Activated CD8-positive, alpha-beta memory T cell treated with anti-CD3 and anti-CD28 coated beads, Interleukin-2, amount 50 U/mL, for 1 hour (primary cell): Measurements from ENCODE around the gene UBE2QL1.

Experiments used
- DNase-seq: peaks from one replicate; pipeline ENCODE4 v3.0.0-alpha.2; 2020; ENCODE audit errors: extremely low read depth

UBE2QL1 gene

DNA sequence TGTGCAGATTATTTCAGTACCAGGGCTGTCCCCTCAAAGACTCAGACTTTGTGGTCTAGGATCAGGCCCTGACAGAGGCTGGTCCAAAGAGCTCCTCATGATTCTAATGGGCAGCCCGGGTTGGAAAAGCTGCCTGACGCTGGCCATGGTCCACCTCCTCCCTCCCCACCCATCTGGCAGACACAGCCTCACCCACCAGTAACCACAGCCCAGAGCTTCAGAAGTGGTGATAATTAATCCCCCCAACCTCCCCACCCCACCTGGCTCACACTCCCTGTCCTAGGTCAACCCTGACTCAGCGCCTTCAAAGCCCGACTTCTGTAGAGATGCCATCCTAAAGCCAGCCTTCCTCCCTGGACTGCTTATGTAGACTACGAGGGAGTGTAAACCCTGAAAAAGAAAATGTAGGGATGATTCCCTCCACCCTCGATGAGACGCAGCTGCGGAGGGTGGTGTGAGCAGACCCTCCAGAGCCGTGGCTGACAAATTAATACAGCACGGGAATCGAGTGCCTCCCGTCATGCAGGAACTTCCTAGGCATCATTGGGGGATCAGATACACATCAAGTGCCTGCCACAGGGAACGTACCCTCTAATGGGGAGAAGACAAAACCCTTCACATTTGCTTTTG lies 7.0 kb downstream of the UBE2QL1 start:
- no peak for DNase-seq

- no peak for DNase-seq
These were observed 8.2 kb downstream of the UBE2QL1 start for GRCh38 chr5:6456766-6457370.

- DNase-seq: no peak
These were observed 8.9 kb downstream of the UBE2QL1 start for GRCh38 chr5:6457592-6457991.

GRCh38 chr5:6458833-6459232 lies 10.2 kb downstream of the UBE2QL1 start:
- no peak for DNase-seq

- DNase-seq: no peak
These were observed 11.2 kb downstream of the UBE2QL1 start for GRCh38 chr5:6459896-6460295.

DNA sequence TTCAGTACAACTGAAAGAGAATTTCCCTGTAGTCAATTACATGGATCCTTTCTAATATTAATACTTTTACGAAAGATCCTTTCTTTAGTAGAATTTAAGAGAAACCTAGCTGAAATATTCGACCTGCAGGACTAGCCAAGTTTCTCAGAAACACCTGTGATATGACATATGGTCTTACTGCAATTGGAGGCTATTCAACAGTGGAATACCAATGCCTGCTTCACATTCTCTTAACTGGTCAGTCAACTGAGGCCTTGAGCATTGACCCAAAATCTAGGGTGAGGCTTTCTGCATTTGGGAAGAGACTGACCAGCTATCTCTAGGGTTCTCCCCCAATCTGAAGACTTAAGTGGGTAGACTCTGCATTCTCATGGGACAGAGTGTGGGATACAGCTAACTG lies 12.3 kb downstream of the UBE2QL1 start:
- DNase-seq: no peak

DNA sequence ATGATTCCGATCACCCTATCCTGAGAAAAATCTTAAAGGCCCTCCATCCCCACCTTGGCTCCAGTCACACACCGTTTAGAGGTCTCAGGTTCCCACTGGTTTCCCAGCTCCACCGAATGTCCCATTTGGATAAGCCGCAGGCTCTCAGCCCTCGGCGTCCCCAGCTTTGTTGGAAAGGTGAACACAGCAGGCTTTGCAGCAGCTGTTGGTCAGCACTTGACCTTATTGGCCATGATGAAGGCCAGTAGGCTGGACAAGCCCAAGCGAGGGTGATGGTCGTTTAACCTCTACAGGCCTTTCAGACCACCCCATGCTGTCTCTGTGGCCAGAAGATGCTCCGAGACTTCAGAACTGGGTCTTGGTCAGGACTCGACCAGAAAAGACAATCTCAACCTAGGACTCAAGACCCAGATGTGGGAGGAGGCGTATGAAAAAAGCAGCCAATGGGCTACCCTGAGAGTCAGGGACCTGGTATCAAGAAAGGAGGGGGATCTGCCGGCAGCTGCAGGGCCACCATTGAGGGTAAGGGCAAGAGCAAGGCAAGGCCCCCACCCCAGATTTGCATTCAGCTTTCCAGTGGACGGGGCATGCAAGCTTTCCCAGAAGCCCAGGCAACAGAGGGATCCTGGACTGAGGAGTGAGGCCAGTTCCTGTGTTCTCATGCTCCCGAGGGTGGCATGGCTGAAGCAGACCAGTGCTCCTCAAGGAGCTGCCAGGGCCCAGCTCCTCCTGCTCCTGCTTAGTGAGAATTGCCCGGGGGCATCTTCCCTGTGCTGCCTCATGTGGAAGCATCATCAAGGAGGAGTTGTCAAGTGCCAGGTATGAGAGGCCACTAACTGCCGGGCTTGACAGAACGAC lies 13.4 kb downstream of the UBE2QL1 start:
- no peak for DNase-seq

DNA sequence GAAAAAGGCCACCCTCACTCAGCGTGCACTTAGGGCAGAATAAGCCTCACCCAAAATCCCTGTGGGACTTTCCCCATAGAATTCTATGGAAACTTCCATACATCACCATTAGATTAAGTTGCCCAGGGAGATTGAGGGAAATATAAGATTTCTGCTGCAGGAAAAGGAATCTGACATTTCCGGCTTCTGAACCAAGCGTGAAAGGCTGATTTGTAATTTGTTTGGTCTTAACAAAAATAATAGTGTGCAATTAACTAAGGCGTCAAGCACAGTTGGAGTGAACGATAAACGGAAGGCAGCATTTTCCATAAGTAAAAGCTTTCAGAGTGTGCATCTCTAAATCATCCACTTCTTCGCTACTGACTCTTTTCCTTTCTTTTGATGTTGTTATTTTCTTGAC lies 14.0 kb downstream of the UBE2QL1 start:
- no peak for DNase-seq

DNA sequence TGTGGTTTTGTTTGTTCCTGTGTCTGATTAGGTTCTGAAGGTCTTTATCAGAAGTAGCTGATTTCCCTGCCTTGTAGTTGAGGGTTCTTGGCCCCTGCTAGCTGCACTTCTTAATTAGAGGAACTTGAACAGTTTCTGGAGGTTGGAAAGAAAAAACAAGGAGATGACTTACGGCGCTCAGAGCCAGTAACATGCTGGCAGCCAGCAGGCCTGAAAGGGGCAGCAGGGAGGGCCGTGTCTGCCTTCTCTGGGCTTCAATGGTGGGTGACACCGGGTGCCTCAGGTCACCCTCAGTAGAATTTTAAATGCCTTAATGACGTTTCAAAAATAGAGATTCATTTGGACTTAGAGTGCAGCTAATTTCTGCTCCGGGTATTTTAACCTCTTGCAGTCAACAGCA lies 15.8 kb downstream of the UBE2QL1 start:
- DNase-seq: no peak

DNA sequence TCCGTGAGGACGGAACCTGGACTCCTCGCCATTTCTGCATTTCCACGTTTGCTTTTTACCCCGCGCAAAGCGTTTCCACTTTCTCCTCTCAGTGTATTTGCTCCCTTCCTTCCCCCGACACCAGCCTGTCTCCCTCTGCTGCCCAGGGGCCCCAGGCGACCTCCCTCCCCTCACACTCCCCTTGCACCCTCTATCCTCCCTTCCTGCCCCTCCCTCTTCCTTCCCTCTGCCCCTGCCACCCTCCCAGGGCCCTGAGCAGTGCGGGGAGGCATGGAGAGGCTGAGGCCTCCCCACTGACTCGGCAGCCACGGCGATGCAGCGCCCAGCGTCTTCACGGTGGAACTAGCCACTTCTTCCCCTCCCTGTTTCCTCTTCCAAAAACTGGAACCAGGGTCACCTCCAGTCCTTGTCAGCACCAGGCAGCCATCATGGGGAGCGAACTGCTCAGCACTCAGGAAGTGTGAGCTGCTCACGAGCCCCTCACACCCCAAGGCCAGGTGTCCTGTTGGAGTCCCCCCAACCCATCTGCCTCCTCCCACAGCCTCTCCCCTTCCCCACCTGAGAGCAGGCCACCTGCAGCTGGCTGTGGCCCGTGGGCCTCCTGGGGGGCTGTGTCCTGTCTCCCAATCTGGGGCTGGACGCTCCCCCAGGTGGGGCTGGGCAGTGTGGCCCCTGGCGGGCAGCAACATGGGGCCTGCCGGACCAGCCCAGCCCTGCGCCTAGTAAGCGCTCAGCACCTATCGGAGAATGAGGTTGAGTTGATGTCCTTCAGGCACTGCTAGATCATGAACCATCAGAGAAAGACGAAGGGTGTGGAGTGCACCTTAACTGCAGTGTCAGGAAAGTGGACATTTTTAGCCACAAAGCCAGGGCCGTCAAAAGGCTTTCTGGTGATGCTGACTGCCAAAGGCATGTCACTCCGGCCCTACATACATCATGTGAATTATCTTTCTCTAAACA lies 17.5 kb downstream of the UBE2QL1 start:
- no peak for DNase-seq

DNA sequence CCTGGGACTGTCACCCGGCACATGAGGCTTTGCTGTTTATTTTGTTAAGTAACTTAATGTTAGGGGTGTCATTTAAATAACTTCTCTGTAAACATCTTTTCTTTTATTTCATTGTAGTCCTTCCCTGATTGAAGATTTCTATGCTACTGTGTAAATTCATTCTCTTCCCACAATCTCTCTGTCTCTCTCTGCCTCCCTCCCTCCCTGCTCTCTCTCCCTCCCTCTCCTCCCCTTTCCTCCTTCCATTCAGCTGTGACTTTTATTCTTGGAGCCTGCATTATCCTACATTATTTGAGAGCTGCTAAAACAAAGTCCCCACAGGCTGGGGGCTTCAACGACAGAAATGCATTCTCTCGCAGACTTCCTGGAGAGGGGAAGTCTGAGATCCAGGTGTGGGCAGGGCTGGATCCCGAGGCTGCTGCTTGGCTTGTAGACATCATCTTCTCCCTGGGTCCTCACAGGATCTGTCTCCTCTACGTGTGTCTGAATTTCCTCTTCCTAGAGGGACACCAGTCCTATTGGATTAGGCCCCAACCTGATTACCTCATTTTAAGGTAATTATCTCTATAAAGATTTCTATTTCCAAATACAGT lies 18.4 kb downstream of the UBE2QL1 start:
- DNase-seq: no peak

DNA sequence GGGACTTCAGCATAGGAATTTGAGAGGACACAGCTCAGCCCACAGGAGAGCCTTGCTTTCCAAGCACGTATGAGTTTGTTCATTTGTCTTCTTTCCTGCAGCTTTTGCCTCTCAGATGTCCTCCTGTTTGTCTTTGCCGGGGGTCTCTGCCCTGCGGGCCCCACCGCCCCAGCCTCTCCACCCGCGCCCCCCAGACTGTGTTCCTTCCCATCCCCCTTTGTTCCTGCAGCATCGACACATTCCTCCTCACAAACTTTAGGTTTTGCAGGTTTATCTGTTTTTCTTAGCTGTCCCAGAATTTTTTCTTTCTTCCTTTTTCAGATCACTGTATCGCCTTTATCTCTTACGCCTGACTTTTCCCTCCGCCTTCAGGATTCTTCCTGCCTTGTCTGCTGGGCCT lies 18.9 kb downstream of the UBE2QL1 start:
- no peak for DNase-seq

GRCh38 chr5:6468104-6468503 lies 19.4 kb downstream of the UBE2QL1 start:
- DNase-seq: no peak

DNA sequence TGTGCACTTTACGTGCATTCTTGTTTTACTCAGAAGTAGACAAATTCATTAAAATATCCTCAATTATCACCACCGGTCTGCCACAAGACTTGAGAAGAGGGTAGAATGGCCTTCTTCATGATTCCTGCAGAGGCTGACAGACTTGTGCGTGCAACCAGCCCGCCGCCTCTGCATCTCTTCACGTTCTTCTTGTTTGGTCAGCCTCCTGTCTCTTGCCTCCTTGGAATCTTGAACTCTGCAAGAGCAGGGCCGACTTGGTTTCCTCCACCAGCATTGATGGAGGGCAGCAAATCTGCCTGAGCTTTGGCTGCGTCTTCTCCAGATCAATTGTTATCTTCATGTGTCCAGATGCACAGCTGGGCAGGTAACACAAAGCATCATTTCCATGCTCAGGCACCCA lies 20.2 kb downstream of the UBE2QL1 start:
- DNase-seq: no peak

- DNase-seq: no peak
These were observed 21.2 kb downstream of the UBE2QL1 start for GRCh38 chr5:6469836-6470235.

- no peak for DNase-seq
These were observed 22.0 kb downstream of the UBE2QL1 start for GRCh38 chr5:6470672-6471071.

DNA sequence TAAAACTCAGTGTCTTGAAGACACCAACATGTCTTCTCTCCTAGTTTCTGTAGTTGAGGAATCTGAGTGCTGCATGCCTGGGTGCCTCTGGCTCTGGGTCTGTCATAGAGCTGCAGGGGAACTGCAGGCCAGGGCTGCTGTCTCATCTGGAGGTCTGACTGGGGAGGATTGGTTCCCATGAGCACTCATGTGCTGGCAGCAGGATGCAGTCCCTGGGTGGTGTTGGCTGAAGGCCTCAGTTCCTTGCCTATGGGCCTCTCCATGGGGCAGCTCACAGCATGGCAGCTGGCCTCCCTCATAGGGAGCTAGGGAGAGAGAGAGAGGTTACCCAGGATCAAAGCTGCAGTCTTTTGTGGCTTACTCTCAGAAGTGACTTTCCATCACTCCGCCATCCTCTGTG lies 22.6 kb downstream of the UBE2QL1 start:
- no peak for DNase-seq

DNA sequence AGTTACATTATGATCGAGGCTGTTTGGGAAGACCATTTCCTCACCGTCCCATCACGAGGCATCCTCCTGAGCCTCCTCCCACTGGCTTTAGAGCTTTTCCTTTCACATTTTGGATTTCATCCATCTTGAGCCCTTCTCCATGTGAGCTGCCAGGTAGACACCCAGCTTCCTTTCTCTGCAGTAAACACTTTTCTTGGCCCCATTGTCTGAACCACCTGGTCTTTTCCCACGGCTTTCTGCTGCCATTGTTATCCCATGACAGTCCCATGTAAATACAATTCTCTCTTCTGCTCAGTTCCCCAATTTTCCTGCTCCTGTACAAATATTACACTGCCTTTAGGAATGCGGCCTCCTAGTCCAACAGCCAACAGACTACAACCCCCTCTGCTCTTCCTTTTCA lies 24.1 kb downstream of the UBE2QL1 start:
- no peak for DNase-seq

- no peak for DNase-seq
These were observed 24.6 kb downstream of the UBE2QL1 start for GRCh38 chr5:6473284-6473683.

GRCh38 chr5:6475626-6476312 lies 27.1 kb downstream of the UBE2QL1 start:
- no peak for DNase-seq

DNA sequence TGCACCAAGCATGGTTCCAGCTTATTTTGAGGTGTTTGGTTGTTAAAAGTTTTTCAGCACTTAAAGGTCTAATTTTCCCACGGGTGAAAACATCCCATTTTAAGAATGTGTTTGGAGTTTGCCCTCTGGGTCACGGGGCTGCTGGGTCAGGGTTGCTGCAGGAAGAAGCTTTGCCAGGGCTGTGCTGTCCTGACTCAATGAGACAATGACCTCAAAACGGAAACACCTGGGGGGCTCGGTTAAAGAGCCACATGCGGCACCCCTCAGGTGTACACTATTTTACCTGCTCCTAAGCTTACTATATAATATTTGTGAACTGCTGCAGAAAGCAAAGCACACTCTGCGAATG lies 27.6 kb downstream of the UBE2QL1 start:
- no peak for DNase-seq
